Ovary (tissue), 3 donors: Measurements from ENCODE around the gene TMEM145.

Experiments used
- POLR2A ChIP-seq: fragments of 450-650 bp; IDR thresholded peaks from one replicate; pipeline ENCODE4 v1.6.1; 2017; ENCODE audit warnings: antibody characterized with exemption, mild to moderate bottlenecking, moderate library complexity
- TF ChIP-seq, protein P1 (sequence below), 3 donors: fragments of 450-650 bp in 2 of 3; fragments of 200-600 bp in 1 of 3; IDR thresholded peaks; one replicate each; pipeline versions ENCODE4 v1.5.1 to v1.8.0; 2016 to 2022; ENCODE audit warnings: antibody characterized with exemption in 3 of 3, mild to moderate bottlenecking in 1 of 3
- donor health status: DM: no; HTN: no; CAD: no.

DNA sequence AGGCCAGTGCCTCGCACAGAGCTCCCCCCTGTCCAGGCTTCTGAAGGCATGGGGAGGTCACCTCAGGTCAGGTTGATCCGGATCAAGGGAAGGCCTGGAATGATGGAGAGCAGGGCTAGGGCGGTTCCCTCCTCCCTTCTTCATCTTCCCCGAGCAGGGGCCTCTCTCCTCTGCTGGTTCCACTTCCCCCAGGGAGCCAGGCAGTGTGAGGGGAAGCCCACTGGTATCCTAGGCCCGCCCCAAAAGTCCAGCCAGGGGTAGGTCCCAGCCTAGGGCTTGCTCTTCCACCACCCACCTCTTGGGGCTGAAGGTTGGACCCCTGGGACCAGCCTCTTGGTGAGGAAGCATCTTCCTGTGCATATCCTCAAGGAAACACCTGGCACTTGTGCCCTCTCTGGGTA is 27.6 kb upstream of the TMEM145 start:
- TF ChIP-seq POLR2A, result no peak
- TF ChIP-seq, protein P1, sequence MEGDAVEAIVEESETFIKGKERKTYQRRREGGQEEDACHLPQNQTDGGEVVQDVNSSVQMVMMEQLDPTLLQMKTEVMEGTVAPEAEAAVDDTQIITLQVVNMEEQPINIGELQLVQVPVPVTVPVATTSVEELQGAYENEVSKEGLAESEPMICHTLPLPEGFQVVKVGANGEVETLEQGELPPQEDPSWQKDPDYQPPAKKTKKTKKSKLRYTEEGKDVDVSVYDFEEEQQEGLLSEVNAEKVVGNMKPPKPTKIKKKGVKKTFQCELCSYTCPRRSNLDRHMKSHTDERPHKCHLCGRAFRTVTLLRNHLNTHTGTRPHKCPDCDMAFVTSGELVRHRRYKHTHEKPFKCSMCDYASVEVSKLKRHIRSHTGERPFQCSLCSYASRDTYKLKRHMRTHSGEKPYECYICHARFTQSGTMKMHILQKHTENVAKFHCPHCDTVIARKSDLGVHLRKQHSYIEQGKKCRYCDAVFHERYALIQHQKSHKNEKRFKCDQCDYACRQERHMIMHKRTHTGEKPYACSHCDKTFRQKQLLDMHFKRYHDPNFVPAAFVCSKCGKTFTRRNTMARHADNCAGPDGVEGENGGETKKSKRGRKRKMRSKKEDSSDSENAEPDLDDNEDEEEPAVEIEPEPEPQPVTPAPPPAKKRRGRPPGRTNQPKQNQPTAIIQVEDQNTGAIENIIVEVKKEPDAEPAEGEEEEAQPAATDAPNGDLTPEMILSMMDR (IDR thresholded peaks at IDR 0.05), result no peak
